GM12873 (cell line): ENCODE results near the gene PODXL.

Experiments
- TF ChIP-seq, protein P1 (sequence below): IDR thresholded peaks from 2 replicates; pipeline ENCODE4 v1.5.1; 2012; ENCODE audit warnings: low read depth, mild to moderate bottlenecking, moderate library complexity, low read length, control low read depth; ENCODE audit not compliant: insufficient read depth; ENCODE audit errors: missing control alignments

Gene PODXL

DNA sequence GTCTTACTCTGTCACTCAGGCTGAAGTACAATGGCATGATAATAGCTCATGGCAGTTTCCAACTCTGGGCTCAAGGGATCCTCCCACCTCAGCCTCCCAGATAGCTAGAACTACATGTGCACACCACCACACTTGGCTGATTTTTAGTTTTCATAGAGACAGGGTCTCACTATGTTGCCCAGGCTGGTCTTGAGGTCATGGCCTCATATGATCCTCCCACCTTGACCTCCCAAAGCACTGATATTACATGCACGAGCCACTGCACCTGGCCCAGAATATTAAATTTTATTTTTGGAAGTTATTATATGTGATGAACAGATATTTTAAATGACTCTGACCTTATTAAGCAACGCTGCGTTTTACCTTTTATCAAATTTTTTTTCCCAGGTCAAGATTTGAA lies 94.4 kb downstream of the PODXL start:
- TF ChIP-seq, protein P1, sequence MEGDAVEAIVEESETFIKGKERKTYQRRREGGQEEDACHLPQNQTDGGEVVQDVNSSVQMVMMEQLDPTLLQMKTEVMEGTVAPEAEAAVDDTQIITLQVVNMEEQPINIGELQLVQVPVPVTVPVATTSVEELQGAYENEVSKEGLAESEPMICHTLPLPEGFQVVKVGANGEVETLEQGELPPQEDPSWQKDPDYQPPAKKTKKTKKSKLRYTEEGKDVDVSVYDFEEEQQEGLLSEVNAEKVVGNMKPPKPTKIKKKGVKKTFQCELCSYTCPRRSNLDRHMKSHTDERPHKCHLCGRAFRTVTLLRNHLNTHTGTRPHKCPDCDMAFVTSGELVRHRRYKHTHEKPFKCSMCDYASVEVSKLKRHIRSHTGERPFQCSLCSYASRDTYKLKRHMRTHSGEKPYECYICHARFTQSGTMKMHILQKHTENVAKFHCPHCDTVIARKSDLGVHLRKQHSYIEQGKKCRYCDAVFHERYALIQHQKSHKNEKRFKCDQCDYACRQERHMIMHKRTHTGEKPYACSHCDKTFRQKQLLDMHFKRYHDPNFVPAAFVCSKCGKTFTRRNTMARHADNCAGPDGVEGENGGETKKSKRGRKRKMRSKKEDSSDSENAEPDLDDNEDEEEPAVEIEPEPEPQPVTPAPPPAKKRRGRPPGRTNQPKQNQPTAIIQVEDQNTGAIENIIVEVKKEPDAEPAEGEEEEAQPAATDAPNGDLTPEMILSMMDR, result no peak

DNA sequence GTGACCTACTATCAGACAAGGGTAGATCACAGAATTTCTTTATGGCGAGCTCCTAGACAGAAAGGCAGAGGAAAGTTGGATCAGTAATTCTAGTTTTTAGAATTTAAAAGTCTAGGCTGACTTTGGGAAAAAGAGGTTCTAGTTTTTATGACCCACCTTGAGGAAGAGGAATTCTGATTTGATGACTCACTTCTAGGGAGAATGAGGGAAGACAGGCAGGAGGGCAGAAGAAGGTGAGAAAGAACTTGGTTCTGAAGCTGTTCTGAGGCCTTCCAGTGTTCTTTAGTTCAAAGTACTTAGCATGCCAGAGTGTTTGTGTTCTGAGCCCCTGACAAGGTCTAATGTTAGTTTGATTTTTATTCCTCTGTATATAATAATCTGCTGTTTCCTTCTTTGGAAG lies 97.2 kb downstream of the PODXL start:
- TF ChIP-seq, protein P1, result no peak

DNA sequence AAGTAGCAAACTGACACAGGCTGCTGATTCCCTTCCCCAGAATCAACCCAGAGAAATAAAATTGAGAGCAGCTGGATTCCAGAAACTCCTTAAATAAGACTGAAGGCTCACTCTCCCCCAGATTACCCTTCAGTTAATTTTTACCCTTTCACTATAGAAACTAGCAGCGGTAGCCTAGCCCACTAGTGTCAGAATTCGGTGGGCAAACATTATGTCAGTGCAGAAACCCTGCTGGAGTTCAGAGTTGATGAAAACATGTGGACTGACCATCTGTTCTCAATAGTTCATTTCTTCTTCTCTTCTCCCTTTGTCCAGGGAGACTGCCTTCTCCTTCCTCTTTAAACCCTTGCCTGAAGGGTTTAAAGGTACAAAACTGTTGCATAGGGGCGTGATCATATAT lies 100.1 kb downstream of the PODXL start:
- TF ChIP-seq, protein P1, result no peak

DNA sequence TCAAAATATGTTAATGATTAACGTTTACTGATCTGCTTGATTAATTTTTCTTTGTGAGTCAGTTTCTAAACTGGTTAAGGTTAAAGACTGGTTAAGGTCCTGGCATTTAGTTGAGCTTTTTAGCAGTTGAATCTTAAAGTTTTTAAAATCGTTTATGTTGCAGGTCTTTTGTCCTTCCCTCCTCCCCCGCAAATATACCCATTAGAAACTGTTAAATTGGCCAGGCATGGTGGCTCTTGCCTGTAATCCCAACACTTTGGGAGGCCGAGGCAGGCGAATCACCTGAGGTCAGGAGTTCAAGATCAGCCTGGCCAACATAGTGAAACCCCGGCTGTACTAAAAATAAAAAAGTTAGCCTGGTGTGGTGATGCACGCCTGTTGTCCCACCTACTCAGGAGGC lies 100.9 kb downstream of the PODXL start:
- TF ChIP-seq, protein P1, result no peak

DNA sequence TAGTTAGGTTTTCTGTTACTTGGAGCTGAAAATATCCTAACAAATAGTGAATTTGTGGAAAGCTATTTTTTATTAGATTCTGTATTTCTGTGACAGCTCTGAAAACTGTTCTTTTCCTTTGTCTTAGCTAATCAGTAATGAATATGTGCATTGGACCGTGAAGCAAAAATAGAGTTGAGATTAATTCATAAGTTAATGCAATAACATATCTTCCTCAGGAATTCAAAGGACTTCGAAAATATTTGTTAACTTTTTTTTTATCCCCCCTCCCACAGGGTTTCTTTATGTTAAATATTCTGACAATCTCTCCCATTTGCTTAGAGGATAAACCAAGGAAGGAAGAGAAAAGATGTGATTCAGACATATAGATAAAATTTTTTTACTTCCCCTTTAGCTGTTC lies 101.4 kb downstream of the PODXL start:
- TF ChIP-seq, protein P1, result no peak

DNA sequence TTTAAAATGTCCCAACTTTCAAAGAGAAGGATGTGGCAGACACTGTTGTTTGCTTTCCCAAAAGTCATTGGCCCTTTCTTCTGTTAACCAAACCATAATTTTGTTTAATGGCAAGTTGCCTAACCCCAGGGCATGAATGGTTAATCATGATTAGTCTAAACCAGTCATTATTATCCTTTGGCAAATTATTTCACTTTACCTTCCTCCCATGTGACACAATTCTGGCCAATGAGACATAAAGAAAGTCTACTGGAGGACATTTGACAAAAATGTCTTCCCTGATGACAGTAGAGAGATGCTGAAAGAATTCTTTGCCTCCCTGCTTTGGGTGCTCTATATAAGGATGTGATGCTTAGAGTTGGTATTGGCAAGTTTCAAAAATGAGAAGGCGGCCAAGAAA lies 101.9 kb downstream of the PODXL start:
- TF ChIP-seq, protein P1, result no peak
